ENCODE results near the gene ZFAND3.

The ZFAND3 gene, protein sequence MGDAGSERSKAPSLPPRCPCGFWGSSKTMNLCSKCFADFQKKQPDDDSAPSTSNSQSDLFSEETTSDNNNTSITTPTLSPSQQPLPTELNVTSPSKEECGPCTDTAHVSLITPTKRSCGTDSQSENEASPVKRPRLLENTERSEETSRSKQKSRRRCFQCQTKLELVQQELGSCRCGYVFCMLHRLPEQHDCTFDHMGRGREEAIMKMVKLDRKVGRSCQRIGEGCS

DNA sequence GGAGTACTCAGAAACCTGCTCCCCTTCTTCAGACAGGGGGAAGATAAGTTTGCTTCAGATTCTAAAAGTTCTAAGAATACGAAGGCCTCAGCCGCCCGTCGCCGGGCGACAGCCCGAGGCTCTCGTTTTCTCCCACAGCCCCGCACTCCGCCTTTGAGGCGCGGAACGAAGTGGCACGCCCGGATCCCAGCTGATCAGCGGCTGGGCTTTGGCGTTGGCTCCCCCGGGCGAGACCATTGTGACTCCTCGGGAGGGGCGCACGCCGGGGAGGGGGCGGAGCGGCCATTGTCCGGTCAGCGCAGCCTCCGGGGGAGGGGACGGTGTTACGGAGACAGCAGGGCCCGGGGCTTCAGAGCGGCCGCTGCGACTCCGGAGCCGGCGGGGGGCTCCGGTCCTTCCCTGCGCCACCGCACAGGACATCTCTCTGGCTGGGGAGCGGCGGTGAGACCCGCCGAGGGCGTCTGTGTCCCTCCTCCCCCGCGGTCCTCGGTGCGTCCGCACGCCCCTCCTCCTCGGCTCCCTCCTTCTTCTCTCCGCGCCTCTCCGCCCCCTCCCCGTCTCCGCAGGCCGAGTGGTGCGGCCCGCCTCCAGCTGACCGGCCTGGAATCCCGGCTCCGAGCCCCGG is at the start of gene ZFAND3:
Gene ZFAND3 (plus strand): TSS at position 551 of the 625 bp plus-strand sequence. CDS start 219 bp downstream, outside the sequence.
- peak; percentile 97 for DNase-seq

DNA sequence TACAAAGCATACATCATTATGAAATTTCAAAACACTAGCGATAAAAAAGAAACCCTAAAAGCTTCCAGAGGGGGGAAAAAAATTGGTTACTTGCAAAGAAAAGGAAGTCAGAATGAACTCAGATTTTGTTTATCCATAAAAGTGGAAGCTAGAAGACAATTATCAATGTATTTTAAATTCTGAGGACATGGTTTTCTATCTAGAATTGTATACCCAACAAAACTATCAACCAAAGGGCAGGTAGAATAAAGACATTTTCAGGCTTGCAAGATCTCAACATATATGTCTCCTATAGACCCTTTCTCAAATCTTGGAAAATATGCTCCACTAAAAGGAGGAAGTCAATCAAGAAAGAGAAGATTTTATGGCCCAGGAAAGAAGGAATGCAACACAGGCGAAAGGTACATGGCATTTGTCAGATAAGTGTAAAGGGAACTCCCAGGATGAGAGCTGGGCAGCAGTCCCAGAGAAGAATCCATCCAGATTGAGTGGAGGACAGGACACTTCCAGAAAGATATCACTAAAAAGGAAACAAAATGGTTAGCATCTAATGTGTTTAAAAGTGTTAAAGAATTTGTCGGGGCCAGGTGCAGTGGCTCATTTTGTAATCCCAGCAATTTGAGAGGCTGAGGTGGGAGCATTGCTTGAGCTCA is 45.4 kb upstream of the ZFAND3 start:
- DNase-seq, result no peak

DNA sequence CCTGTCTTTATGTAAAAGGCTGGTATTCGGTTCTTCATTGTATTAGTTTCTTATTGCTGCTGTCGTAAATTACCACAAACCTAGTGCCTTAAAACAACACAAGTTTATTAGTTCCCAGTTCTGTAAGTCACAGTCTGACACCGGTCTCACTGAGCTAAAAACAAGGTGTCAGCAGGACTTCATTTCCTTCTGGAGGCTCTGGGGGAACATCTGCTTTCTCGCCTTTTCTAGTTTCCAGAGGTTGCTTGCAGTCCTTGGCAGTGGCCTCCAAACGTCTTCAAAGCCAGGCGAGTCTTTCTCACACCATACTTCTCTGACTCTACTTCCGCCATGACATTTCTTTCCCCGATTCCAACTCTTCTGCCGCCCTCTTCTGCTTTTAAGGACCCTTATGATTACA is 43.0 kb upstream of the ZFAND3 start:
- no peak for DNase-seq

DNA sequence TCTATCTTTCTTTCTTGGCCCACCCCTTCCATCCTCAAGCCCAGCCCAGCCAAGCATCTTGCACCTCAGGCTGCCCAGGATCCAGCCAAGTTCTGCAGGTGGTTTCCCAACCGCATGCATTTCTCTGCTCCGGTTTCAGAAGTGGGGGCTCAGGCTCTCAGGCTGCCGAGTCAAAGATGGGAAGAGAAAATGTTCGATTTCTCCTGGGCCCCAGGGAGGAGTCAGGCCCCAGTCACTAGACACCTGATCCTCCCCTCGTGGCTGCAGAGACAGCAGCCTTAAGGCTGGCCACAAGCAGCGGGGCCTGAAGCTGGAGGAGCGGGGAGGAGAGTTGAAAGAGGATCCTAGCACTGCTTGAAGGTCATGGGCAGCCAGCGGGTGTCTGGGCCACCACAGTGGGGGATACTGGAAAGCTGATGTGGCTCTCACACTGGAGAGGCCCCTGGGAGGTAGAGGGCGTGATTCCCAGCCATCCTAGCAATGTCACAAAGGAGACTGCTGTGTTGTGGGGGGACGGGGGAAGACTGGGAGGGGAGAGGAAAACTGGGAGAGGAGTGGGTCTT is 42.2 kb upstream of the ZFAND3 start:
- DNase-seq, result no peak

DNA sequence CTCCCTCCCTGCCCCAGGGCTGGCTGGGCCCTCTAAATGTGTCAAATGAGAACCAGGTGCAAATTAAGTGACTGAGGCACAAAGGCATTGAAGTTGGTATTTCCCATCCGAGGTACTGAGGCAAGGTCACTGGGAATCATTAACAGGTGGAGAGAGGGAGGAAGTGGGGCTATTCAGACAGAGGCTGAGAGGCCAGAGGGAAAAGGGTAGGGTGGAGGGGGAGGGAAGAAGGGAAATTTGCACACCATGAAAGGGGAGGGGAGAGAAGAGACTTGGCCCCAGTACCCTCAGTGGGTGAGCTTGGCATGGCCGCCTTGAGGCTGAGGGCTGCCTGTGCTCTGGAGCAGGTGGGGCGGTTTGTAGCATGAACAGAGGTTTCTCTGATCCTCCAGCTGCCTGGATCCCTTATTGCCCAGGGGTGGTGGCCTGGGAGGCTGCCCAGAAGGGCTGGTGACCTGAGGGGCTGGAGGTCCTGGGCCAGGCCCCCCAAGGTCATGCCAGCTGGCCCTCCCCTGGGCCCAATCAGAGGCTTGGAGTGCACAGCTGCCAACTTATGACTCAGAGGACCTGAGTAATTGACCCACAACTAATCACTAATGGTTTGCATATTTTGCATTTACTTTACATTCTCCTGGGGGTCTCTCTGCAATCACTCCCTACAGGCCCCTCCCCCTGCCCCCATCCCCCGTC is 40.3 kb upstream of the ZFAND3 start:
- peak; percentile 8 for DNase-seq

DNA sequence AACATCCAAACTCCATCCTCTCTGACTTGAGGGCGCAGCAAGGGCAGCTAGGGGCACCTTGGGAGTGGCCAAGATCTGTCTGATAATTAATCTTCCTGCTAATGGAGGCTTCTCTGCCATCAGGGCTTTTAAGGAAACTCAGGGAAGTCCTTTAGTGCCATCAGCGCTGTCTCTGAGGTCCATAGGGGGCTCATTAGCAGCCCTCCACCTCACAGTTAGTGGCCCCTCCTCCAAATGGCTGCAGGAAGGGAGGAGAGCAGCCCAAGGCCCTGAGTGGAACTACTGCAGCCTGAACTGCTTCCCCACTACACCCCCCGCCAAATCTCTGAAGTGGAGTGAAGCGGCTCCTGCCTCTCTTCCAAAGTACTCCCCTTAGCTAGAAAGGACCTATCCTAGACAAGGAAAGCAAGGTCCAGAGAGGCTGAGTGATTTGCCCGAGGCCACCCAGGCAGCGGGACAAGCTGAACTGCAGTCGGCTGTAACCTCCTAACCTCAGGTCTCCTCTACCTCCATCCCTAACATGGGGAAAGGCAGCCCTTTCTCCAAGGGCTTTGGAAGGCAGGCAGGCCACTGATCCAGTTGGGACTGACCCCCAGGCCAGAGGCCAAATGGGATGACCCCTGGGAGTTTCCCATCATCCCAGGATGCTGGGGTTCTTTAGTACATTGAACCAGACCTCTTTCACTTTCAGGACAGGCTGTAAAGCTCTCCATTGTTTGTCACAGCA is 39.5 kb upstream of the ZFAND3 start:
- no peak for DNase-seq

DNA sequence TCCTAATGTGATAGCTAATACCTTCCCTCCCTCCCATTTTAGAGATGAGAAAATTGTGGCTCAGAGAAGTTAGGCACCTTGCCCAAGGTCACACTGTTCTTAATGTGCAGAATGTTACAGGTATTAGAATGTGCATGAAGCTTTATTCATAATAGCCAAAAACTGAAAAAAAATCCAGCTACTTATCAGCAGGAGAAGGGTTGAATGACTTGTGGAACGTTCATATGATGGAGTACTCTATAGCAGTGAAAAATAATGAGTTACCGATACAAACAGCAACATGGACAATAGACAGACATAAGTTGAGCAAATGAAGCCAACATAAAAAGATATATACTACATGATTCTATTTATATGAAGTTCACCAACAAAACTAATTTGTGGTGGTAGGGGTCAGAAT is 37.7 kb upstream of the ZFAND3 start:
- no peak for DNase-seq

DNA sequence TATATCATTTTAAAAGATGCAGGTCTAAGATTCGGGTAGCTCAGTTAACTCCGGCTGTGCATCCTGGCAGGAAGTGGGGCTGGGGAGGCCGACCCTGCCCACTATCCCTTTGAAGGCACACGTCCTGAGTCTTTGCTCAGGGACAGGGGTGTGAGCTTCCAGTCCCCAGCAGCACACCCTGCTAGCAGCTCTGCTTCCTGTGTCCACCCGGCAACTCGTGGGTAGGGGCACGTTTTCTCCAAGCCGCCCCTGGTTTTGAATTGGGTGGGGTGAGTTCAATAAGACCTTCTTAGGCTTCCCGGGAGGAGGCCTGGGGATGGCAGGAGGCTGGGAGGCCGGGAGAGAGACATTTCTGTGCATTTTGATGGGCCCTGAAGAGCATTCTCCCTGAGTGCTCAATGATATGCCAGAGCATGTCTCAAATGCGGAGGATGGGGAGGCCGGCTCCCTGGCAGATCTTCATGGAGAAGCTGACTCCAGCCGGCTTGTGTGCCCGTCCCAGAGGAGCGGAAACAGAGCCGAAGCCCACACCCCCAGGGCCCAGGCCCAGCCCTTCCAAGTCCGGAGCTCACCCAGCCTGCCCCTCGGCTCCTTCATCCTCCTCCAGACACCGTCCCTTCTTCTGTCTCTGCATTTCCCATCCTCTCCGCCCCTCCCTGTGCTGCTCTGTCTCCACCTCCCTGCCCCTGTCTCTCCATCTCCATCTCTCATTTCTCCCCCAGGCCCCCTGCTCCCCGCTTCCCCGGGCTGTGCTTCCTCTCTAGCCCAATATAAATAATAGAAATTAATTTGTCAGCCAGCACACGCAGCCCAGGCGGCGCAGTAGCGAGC is 36.3 kb upstream of the ZFAND3 start:
- peak; percentile 68 for DNase-seq

DNA sequence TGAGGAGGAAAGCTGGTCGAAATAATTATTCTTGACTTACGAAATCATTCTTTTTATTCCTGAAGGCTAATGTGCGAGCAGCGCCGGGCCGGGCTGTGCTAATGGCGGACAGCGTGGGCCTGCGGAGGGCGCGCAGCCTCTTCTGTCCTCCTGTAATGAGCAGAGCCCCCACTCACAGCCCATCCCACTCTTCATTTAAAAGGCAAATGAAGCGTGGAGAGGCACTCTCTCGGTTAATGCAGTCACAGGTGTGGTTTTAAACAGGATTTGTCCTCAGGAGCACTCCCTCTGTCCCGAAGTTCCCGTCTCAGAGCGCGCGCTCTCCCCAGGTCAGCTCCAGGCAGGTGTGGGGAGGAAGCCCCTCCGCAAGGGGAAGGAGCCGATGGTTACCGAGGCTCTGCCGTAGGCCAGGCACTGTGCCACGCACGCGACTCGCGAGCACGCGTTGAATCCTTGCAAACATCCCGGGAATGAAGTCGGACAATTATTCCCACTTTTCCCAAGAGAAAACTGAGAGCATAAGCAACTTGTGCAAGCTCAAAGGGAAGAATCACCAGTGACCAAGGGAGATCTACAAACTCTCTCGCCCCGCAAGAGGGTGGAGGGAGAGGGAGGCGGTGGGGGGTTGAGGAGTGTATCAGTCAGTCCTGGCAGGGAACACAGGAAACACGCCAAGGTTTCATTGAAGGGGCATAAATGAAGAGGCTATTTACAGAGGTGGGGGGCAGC is 35.5 kb upstream of the ZFAND3 start:
- peak; percentile 63 for DNase-seq

DNA sequence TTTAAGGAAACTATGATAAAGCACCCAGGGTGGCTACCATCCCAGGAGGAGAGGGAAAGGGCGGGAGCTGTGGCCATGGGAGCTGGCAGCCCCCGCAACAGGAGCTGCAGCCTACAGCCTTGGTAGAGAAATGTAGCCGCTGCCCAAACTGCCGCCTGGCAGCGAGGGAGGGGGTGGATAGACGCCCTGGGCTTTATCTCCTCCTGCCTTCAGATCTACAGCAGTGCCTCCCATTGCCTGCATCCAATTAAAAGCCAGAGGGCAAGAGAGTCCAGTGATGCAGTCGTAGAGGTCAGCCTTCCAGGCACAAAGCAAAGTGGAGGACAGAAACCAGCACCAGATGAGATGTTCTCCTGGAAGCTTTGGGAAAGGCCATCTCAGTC is 35.0 kb upstream of the ZFAND3 start:
- DNase-seq, result peak; percentile 47

DNA sequence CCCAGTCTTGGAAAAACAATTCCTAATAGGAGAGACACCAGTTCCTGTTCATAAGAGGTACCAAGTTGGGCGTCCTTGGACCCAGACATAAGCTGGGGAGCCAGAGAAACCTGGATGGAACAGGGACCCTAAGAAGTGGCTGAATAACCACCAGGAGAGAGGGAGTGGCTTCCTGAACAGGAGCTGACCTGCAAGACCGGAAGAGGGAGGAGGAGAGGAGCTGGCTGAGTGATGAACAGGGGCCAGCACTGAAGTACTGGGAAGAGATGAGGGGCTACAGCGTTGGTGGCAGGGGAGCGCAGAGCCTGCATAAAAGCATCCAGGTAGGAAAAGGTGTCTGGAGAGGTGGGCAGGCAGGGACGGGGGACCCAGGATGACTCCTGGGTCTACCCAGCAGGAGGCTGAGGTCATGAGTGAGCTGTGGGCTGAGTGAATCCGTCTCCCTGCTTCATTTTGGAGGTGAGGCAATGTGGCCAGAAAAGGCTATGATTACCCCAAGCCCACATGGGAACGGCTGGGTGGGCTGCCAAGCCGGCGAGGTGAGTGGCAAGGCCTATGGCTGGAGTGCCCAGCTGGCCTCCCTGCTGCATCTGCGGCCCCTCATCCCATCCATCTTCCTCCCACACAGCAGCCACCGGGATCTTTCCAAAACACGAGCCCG is 34.4 kb upstream of the ZFAND3 start:
- DNase-seq, result peak; percentile 41

DNA sequence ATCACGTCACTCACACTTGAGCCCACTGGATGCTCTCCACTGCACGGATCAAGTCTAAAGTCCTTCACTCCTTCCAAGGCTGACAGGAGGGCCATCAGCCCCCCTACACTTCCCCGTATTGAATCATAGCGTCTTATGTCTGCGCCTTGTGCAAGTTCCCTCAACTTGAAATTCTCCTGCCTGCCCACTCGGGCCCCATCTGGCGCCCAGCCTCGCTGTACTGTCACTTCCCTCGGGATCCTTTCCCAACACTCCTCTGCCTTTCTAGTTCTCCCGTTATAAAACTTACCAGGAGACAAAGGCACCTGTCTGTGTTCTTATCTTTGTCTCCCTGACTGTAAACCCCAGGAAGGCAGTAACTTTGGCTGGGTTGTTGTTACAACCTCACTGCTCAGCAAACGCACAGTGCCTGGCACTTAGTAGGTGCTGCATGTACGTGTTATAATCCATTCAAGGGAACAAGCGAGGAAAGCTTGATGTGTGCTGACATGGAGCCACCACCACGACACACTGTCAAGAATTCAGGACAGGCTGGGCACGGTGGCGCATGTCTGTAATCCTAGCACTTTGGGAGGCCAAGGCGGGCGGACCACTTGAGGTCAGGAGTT is 33.8 kb upstream of the ZFAND3 start:
- no peak for DNase-seq

DNA sequence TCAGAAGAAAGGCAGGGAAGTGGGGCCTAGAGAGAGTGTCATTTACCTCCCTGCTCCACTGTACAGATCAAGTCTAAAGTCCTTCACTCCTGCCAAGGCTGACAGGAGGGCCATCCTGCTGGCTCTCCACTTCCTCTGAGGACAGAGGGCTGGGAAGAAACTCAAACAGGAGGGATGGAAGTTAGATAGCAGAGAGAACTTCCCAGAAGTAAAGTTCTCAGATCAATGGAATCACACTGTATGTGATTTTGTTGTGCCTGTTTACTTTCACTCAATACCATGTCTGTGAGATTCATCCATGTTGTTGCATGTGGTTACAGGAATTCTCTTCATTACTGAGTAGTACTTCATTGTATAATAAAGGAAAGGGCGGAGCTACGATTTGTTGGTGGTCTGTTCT is 32.3 kb upstream of the ZFAND3 start:
- DNase-seq, result no peak

DNA sequence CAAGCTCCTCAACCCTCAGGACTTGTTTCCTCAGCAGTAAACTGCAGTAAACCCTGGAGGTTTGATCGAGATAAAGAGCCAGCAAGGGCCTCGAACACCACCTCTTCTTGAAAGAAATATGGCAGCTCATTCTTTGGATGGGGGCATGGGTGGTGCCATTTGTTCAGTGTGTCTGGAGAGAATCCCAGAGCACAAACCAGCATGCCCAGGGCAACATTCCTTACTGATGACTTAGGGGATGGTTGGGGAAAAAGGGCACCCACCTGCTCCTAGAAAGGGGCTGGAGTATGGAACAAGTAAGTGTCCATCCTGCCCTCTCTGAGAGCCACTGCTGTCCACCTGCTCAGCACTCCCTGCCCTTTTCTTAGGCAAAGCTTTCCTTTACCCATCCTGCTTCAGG is 31.3 kb upstream of the ZFAND3 start:
- no peak for DNase-seq

DNA sequence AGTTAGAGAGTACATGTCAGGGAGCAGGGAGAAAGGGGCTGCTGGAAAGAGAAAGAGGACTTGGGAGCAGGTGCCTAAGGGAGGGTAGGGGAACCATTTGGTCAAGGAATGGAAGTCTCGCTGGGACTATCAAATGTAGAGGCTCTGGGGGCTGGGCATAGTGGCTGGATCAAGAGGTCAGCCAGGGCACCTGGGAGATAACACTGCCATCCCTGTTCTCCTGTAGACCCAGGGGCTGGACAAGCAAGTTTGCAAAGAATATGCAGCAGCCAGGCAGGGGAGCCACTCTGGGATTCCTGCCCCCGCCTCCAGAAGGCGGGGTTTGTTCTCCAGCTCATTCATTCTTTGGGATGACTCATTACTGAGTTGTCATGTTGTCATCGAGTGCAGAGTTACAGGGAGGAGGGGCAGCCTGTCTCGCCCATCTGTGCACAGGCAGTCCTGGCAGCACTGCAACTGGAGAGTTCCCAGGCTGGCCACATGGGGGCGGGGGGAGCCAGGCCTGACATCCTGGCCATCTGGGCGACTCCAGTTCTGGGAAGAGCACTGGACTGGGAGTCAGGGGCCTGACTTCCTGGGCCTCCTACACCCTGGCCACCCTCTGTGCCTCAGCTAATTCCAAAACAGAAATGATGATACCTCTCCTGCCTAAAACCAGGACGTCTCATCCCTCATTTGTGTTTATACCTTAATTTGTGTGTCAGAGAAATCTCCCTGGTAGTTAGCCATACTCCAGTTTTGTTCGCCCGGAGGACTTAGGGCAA is 28.2 kb upstream of the ZFAND3 start:
- peak; percentile 96 for DNase-seq

DNA sequence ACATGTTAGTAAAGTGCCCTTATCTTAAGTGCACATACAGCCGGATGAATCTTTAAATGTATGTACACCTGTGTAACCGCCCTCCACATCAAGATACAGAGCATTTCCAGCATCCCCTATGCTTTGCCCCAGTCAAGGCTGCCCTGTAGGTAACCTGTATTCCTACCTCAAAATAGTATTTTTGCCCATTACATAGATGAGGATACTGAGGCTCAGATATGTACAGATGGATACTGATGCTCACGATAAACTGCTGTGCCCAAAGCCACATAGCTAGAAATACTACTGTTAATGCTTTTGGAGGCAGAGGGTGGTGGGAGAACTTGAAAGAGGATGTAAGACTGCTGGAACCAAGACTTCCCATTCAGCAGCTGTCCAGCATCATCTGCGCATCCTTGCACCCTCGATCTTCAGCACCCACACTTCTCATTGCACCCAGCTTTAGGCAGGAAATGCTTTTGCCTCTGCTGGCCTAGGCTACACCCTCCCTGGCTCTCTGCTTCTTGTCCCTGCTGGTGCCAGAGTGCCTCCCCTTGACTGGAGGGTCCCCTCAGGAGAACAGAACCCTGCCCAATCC is 27.0 kb upstream of the ZFAND3 start:
- no peak for DNase-seq

DNA sequence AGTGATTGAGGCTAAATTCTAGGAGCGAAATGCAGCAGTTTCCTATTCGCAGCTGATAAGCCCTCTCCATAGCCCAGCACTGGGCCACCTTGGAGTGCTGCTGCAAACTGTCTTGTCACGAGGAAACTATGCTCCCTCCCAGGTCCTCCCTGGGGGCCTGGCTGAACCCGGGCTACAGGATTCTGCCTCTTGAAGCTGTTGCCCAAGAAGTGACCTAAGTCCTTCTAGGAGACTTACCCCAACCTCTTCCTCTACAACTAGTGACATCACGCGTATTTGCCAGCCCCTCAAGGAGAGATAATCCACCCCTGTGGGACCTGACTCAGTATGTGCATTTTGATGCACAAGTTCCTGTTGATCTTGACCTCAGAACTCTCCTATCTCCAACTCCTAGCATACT is 26.5 kb upstream of the ZFAND3 start:
- no peak for DNase-seq

DNA sequence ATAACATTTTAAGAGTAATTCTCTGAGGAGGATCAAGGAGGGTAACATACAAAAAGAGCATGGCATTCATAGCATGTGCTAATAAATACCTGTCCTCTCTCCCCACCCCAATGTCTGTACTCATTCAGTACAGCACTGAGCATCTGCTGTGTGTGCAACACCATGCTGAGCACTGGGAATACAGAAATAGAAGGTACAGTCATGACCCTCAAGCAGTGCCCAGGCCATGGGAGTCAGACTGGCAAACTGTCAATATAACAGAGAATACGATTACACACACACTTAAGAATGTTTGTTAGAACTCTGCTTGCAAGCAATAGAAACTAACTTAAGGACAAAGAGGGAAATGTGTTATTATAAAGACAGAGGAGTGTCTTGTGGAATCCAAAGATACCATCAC is 24.7 kb upstream of the ZFAND3 start:
- no peak for DNase-seq

Measured in DMS53 (cell line).